ENCODE data around the gene PLA2G2F.

Gene PLA2G2F

DNA sequence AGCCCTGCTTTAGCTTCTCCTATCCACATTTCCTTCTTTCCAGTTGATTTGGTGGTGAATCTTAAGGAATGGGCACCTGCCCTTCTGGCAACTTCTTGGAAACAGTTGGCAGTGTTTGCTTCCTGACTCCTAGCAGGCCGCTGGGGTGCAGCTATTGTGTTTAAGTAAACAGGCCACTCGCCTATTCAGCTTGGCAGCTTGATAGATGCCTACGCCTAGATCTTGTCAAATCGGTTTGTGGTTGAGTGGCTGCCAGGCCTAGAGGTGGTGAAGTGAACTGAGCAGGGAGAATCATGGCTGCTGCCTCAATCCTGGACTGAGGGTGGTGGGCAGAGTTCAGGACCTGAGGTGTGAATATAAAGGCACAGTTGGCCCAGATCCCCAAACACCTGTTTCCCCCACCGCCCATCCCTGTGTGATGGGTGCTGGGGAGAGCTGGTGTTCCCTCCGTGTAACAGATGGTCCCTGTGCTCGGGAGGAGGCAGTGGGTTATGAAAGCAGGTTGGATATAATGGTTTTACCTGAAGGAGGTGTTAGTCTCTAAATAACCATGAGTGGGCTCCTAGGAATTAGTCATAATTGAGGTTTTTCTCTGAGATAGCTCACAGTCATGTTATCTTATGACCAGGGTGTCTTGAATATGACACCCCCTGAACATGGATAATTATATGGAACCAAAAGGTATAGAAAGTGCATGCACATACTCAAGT is 48.1 kb downstream of the PLA2G2F start:
- Histone ChIP-seq H3K9me3 (no peaks in the 10 kb centered on the region), H3K4me1 (ENCODE audit: control insufficient read depth in 1 of 2, insufficient read depth in 1 of 2, low read depth in 1 of 2, low read length in 1 of 2) (no peaks in the 10 kb centered on the region), H3K27ac (no peak overlapping the region), H3K27me3 (peaks cover 89% of the 10 kb centered on the region), H3K36me3 (no peaks in the 10 kb centered on the region), H3K4me3 (ENCODE audit: low read depth in 1 of 2, low read length in 1 of 2) (no peak overlapping the region)
- TF ChIP-seq, protein P1, sequence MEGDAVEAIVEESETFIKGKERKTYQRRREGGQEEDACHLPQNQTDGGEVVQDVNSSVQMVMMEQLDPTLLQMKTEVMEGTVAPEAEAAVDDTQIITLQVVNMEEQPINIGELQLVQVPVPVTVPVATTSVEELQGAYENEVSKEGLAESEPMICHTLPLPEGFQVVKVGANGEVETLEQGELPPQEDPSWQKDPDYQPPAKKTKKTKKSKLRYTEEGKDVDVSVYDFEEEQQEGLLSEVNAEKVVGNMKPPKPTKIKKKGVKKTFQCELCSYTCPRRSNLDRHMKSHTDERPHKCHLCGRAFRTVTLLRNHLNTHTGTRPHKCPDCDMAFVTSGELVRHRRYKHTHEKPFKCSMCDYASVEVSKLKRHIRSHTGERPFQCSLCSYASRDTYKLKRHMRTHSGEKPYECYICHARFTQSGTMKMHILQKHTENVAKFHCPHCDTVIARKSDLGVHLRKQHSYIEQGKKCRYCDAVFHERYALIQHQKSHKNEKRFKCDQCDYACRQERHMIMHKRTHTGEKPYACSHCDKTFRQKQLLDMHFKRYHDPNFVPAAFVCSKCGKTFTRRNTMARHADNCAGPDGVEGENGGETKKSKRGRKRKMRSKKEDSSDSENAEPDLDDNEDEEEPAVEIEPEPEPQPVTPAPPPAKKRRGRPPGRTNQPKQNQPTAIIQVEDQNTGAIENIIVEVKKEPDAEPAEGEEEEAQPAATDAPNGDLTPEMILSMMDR (IDR thresholded peaks at IDR 0.05), result no peak

DNA sequence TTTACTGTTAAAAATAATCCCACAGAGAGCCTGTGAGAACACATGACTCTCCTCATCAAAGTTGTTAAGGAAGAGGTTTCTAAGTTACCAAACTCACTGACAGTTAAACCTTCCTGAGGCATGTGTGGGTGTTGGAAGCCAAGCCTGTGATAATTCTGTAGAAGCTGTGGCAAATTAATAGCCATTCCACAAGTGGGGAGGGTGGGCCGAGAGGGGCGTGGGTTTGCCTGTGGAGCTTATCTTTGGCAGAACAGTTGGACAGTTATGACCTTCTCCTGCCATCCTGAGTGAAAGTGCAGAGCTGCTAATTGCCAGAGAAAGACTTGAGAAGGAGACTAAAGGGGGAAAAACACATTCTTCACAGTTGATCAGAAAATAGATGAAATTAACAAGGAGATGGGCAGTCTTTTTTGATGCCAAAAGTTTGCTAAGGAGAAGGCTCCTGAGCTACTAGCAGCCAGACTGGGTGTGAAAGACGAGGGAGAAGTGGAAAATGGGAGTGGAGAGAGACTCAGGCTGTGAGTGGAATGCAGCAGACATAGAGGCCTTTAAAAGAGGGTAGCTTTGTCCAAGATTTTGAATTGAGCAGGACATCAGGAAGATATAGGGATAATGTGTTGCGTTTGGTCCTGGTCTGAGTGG is 48.8 kb downstream of the PLA2G2F start:
- Histone ChIP-seq H3K36me3 (no peaks in the 10 kb centered on the region), H3K27me3 (peaks cover 96% of the 10 kb centered on the region), H3K4me3 (ENCODE audit: low read depth in 1 of 2, low read length in 1 of 2) (no peak overlapping the region), H3K4me1 (ENCODE audit: control insufficient read depth in 1 of 2, insufficient read depth in 1 of 2, low read depth in 1 of 2, low read length in 1 of 2) (no peaks in the 10 kb centered on the region), H3K9me3 (no peaks in the 10 kb centered on the region), H3K27ac (no peak overlapping the region)
- TF ChIP-seq, protein P1 (IDR thresholded peaks at IDR 0.05), result no peak

DNA sequence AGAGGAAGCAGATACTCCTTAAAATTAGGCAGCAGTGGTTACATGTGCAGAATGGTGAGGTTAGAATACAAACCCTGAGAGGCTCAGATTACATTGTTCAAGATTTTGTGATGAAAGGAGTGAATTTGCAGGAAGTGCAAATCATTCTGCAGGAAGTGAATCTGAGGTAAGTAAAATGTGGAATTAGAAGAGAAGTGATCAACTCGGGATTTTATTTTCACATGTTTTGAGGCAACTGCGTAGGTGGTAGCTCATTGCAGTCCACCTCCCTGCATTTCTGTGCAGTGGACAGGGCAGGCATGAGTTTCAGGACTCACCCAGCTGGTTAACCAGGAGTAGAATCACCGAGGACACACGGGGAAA is 49.3 kb downstream of the PLA2G2F start:
- TF ChIP-seq, protein P1 (IDR thresholded peaks at IDR 0.05), result no peak
- Histone ChIP-seq H3K4me3 (ENCODE audit: low read depth in 1 of 2, low read length in 1 of 2) (no peak overlapping the region), H3K36me3 (no peaks in the 10 kb centered on the region)

DNA sequence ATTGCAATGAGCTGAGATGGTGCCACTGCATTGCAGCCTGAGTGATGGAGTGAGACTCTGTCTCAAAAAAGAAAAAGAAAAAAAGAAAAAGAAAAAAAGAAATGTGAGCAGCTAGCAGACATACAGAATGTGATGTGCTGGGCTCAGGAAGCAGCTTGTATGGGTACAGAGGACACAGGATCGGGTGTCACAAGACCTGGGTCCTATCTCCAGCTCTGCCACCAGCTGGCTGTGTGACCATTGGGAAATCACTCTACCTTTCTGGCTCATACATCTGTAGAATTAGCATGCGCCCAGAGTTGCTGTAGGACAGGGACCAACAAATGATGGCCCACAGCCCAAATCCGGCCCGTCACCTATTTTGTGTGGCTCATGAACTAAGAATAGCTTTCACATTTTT is 50.5 kb downstream of the PLA2G2F start:
- Histone ChIP-seq H3K4me3 (ENCODE audit: low read depth in 1 of 2, low read length in 1 of 2) (no peak overlapping the region), H3K4me1 (ENCODE audit: control insufficient read depth in 1 of 2, insufficient read depth in 1 of 2, low read depth in 1 of 2, low read length in 1 of 2) (no peaks in the 10 kb centered on the region), H3K9me3 (no peaks in the 10 kb centered on the region), H3K27me3 (peaks cover 98% of the 10 kb centered on the region), H3K27ac (no peak overlapping the region), H3K36me3 (no peaks in the 10 kb centered on the region)
- TF ChIP-seq, protein P1 (IDR thresholded peaks at IDR 0.05), result no peak

More for the DNA sequence above, 49.3 kb downstream of the PLA2G2F start:
- Histone ChIP-seq H3K27me3 (peaks cover 100% of the 10 kb centered on the region), H3K9me3 (no peaks in the 10 kb centered on the region), H3K27ac (no peak overlapping the region), H3K4me1 (ENCODE audit: control insufficient read depth in 1 of 2, insufficient read depth in 1 of 2, low read depth in 1 of 2, low read length in 1 of 2) (no peaks in the 10 kb centered on the region)

DNA sequence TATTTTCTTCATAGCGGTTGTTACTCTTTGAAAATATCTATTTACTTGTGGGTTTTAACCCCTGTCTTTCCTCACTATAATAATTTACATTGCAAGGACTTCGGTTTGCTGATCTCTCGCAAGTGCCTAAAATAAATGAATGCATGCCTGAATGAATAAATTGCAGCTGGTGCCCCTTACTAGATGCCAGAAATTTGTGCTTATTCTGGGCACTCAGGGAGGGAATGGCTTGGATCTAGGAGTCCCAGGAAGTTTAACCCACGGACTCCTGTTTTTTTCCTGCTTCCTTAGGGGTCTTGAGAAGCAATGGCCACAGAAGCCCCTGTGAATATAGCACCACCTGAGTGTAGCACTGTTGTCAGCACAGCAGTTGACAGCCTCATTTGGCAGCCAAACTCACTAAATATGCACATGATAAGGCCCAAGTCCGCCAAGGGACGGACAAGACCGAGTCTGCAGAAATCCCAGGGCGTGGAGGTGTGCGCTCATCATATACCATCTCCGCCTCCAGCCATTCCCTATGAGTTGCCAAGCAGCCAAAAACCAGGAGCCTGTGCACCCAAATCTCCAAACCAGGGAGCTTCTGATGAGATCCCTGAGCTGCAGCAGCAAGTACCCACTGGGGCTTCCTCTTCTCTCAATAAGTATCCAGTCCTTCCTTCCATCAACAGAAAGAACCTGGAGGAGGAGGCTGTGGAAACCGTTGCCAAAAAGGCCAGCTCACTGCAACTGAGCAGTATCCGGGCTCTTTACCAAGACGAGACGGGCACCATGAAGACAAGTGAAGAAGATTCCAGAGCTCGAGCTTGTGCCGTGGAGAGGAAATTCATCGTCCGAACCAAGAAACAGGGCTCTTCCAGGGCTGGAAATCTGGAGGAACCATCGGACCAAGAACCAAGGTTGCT is 51.4 kb downstream of the PLA2G2F start:
- H3K4me1 ChIP-seq (ENCODE audit: control insufficient read depth in 1 of 2, insufficient read depth in 1 of 2, low read depth in 1 of 2, low read length in 1 of 2), result no peaks in the 10 kb centered on the region
- no peaks in the 10 kb centered on the region for H3K9me3 ChIP-seq
- peaks cover 89% of the 10 kb centered on the region for H3K27me3 ChIP-seq
- H3K4me3 ChIP-seq (ENCODE audit: low read depth in 1 of 2, low read length in 1 of 2), result no peak overlapping the region
- H3K36me3 ChIP-seq, result no peaks in the 10 kb centered on the region
- TF ChIP-seq, protein P1 (IDR thresholded peaks at IDR 0.05), result no peak
- no peak overlapping the region for H3K27ac ChIP-seq

All from neutrophil (primary cell).